ES-I3 (cell line): Measurements from ENCODE around the gene AADACL4.

ENCODE experiments used
- H3K36me3 ChIP-seq: 2 replicates; pipeline ENCODE4 v1.6.1; 2013; ENCODE audit warnings: mild to moderate bottlenecking, low read length, control low read depth, moderate library complexity; ENCODE audit not compliant: insufficient read depth
- H3K4me1 ChIP-seq: 2 replicates; pipeline ENCODE4 v1.6.1; 2013; ENCODE audit warnings: mild to moderate bottlenecking, control low read depth, low read length; ENCODE audit not compliant: insufficient read depth
- H3K9ac ChIP-seq: 2 replicates; pipeline ENCODE4 v1.6.1; 2013; ENCODE audit warnings: low read depth, mild to moderate bottlenecking, low read length, moderate library complexity
- H3K9me3 ChIP-seq: 2 replicates; pipeline ENCODE4 v1.6.1; 2013; ENCODE audit warnings: mild to moderate bottlenecking, low read length, moderate library complexity; ENCODE audit not compliant: control insufficient read depth, insufficient read depth

Gene AADACL4

GRCh38 chr1:12643785-12644184, at the start of gene AADACL4:
AADACL4 (plus strand) TSS chr1:12644085; CDS start chr1:12644547, 462 bp downstream.
- Histone ChIP-seq H3K36me3 (no peaks in the 10 kb centered on the region), H3K4me1 (no peaks in the 10 kb centered on the region), H3K9me3 (peaks cover 16% of the 10 kb centered on the region), H3K9ac (no peak within 1 kb of the TSS)

- H3K9me3 ChIP-seq = no peaks in the 10 kb centered on the region
- H3K36me3 ChIP-seq = no peaks in the 10 kb centered on the region; the same call in 1 of the 2 replicates
- peak overlapping the region; percentile 58; the same call in 1 of the 2 replicates for H3K9ac ChIP-seq
- peaks cover 12% of the 10 kb centered on the region; the same call in 1 of the 2 replicates for H3K4me1 ChIP-seq
Measured at GRCh38 chr1:12594490-12594889, 49.4 kb upstream of the AADACL4 start.

- peak overlapping the region; percentile 63 for H3K9ac ChIP-seq
- no peaks in the 10 kb centered on the region; the same call in 1 of the 2 replicates for H3K36me3 ChIP-seq
- no peaks in the 10 kb centered on the region for H3K9me3 ChIP-seq
- H3K4me1 ChIP-seq = peaks cover 18% of the 10 kb centered on the region; the same call in 1 of the 2 replicates
Measured at GRCh38 chr1:12594966-12595756, 48.7 kb upstream of the AADACL4 start.

- Histone ChIP-seq H3K4me1 (peaks cover 18% of the 10 kb centered on the region; the same call in 1 of the 2 replicates), H3K9me3 (no peaks in the 10 kb centered on the region), H3K9ac (peak overlapping the region; percentile 63; the same call in 1 of the 2 replicates), H3K36me3 (no peaks in the 10 kb centered on the region; the same call in 1 of the 2 replicates)
Measured at GRCh38 chr1:12595757-12596006, 48.2 kb upstream of the AADACL4 start.

GRCh38 chr1:12596007-12596821, 47.7 kb upstream of the AADACL4 start:
- no peaks in the 10 kb centered on the region for H3K9me3 ChIP-seq
- peak overlapping the region; percentile 63 for H3K9ac ChIP-seq
- H3K4me1 ChIP-seq = peaks cover 18% of the 10 kb centered on the region; the same call in 1 of the 2 replicates
- H3K36me3 ChIP-seq = no peaks in the 10 kb centered on the region; the same call in 1 of the 2 replicates

GRCh38 chr1:12597792-12598191, 46.1 kb upstream of the AADACL4 start:
- no peak overlapping the region for H3K9ac ChIP-seq
- H3K9me3 ChIP-seq = no peaks in the 10 kb centered on the region
- H3K36me3 ChIP-seq = no peaks in the 10 kb centered on the region
- peaks cover 32% of the 10 kb centered on the region for H3K4me1 ChIP-seq

GRCh38 chr1:12598974-12599373, 44.9 kb upstream of the AADACL4 start:
- H3K4me1 ChIP-seq = peaks cover 33% of the 10 kb centered on the region
- H3K36me3 ChIP-seq = no peaks in the 10 kb centered on the region
- no peak overlapping the region for H3K9ac ChIP-seq
- H3K9me3 ChIP-seq = no peaks in the 10 kb centered on the region

- H3K36me3 ChIP-seq = no peaks in the 10 kb centered on the region
- H3K4me1 ChIP-seq = peaks cover 32% of the 10 kb centered on the region
- H3K9ac ChIP-seq = no peak overlapping the region
- H3K9me3 ChIP-seq = no peaks in the 10 kb centered on the region
Measured at GRCh38 chr1:12599657-12600056, 44.2 kb upstream of the AADACL4 start.

- H3K36me3 ChIP-seq = no peaks in the 10 kb centered on the region
- H3K9ac ChIP-seq = no peak overlapping the region
- peaks cover 31% of the 10 kb centered on the region for H3K4me1 ChIP-seq
- H3K9me3 ChIP-seq = no peaks in the 10 kb centered on the region
Measured at GRCh38 chr1:12600335-12600734, 43.5 kb upstream of the AADACL4 start.

- H3K9ac ChIP-seq = no peak overlapping the region
- H3K4me1 ChIP-seq = peaks cover 31% of the 10 kb centered on the region
- no peaks in the 10 kb centered on the region for H3K36me3 ChIP-seq
- no peaks in the 10 kb centered on the region for H3K9me3 ChIP-seq
Measured at GRCh38 chr1:12600880-12601633, 42.8 kb upstream of the AADACL4 start.

GRCh38 chr1:12601700-12602658, 41.9 kb upstream of the AADACL4 start:
- Histone ChIP-seq H3K4me1 (peaks cover 31% of the 10 kb centered on the region), H3K9ac (no peak overlapping the region), H3K9me3 (no peaks in the 10 kb centered on the region), H3K36me3 (no peaks in the 10 kb centered on the region)

GRCh38 chr1:12602659-12603024, 41.2 kb upstream of the AADACL4 start:
- Histone ChIP-seq H3K9me3 (no peaks in the 10 kb centered on the region; the same call in 1 of the 2 replicates), H3K9ac (no peak overlapping the region), H3K36me3 (no peaks in the 10 kb centered on the region), H3K4me1 (peaks cover 31% of the 10 kb centered on the region)

GRCh38 chr1:12603224-12603623, 40.7 kb upstream of the AADACL4 start:
- no peaks in the 10 kb centered on the region; the same call in 1 of the 2 replicates for H3K9me3 ChIP-seq
- no peak overlapping the region for H3K9ac ChIP-seq
- H3K36me3 ChIP-seq = no peaks in the 10 kb centered on the region
- H3K4me1 ChIP-seq = peaks cover 31% of the 10 kb centered on the region
